NCI-H1417 (cell line): ENCODE measurements around the gene GADL1.

Experiments
- DNase-seq, 3 experiments: peaks; one replicate each; lab custom pipeline; 2025; lab: John Stamatoyannopoulos, UW

GADL1 gene, protein sequence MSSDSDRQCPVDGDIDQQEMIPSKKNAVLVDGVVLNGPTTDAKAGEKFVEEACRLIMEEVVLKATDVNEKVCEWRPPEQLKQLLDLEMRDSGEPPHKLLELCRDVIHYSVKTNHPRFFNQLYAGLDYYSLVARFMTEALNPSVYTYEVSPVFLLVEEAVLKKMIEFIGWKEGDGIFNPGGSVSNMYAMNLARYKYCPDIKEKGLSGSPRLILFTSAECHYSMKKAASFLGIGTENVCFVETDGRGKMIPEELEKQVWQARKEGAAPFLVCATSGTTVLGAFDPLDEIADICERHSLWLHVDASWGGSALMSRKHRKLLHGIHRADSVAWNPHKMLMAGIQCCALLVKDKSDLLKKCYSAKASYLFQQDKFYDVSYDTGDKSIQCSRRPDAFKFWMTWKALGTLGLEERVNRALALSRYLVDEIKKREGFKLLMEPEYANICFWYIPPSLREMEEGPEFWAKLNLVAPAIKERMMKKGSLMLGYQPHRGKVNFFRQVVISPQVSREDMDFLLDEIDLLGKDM

DNA sequence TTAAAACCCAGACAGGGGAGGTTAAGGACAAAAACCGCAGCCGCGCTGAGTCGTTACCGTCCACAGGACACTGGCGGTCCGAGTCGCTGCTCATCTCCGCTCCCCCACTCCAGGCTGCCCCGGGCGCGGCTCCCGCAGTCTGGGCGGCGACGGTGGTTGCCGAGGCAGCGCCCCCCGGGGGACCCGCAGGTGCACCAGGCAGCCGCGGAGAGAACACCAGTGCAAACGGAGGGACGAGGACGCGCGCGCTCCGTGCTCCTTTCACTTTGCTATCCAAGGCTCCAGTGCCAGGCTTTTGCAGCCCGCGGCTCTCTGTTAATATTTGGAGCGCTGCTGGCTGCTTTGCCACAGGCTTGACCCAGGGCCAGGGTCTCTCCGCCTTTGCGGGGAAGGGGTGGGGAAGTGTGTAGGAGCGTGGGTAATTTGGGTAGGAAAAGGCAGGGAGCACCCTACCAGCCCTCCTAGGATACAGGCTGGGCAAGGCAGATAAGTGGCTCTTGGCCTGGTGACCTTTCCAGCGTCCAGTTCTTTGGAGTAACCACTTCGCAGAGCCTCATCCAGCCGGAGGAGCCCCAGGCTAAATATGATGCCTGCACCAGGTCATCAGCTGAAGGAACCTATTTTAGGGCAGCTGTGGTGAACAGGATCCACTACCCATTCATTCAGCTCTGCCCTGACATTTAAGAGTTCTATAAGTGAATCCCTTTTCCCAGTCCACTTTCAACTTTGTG, at the start of gene GADL1:
TSS of gene GADL1 (minus strand) at position 141 of the 731 bp plus-strand sequence. CDS start at position 94, 47 bp downstream.
- DNase-seq: no peak

DNA sequence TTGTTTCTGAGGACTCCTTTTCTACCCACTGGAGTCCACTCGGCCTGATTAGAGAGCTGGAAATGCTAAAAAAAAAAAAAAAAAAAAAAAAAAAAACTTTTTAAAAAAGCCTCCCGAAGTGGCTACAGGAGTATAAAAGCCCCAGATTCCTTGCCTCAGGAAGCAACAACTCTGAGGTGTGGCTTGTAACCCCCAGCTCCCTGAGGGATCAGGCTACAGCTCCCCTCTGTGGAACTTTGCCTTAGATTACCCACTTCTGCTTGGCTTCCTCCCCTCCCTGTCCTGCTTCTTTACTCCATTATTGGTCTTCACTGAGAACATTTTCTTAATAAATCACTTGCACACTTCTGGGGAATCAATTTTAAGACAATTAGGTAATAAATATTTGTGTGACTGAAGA, 49.7 kb upstream of the GADL1 start:
- no peak for DNase-seq

DNA sequence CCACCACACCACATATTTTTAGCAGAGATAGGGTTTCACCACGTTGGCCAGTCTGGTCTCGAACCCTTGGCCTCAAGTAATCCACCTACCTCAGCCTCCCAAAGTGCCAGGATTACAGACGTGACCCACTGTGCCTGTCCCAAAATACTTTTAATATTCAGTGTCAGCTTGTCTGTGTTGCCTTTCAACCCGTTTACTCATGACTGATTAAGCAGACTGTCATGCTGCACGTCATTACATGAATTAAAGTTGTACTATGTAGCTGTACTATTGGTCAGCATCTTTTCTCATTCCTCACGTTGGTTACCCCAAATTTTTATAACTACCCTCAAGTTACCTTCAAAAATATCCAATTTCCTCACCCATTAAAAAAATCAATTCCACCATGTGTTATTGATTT, 48.7 kb upstream of the GADL1 start:
- no peak for DNase-seq

- DNase-seq: no peak
Measured at GRCh38 chr3:30941342-30941741, 46.9 kb upstream of the GADL1 start.

DNA sequence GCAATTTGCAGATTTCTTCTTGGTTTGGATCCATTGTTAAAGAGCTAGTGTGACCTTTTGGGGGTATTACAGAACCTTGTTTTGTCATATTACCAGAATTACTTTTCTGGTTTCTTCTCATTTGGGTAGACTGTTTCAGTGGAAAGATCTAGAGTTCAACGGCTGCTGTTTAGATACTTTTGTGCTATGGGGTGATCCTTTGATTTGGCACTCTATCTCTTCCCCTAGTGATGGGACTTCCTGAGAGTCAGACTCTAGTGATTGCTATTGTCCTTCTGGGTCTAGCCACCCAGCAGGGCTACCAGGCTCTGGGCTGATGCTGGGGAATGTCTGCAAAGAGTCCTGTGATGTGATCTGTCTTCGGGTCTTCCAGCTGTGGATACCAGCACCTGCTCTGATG, 46.3 kb upstream of the GADL1 start:
- DNase-seq: no peak

GRCh38 chr3:30934208-30934550, 39.7 kb upstream of the GADL1 start:
- peak in 2 of 3 experiments; percentile 58 to 84 for DNase-seq

DNA sequence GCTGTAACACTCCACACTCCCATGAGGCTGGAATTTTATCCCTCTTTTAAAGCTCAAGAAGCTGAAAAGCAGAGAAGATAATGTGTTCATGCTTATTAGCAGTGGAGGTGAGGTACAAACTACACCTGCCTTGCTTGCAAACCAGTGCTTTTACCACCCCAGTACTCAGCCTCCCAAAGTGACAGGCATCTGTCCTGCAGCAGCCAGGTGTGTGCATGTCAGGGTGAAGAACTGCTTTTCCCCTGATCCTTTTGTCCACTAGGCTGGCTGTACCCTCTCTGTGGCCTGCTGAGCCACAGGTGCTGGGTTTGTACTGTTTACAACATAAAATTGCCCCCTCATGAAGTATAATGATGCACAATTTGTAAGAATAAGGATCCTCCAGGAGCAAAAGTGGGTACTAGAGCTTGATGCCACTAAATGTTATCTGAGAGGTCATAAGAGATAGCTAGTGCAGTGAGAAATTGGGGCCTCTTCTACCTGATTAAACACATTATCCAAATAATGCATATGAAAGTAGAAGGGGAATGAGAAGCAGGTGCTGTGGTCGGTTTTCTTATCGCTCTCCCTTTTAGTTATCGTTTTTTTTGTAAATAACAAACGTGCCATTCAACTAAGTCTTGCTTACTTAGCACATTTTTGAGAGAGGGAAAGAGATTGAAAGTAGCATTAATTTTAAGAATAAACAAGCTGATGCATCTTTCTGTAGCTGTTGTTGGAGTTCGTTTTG, 39.2 kb upstream of the GADL1 start:
- DNase-seq: peak; percentile 4 to 84 (median 69)

- peak in 1 of 3 experiments; percentile 3 for DNase-seq
Measured at GRCh38 chr3:30932513-30933098, 38.1 kb upstream of the GADL1 start.

GRCh38 chr3:30924763-30925162, 30.3 kb upstream of the GADL1 start:
- no peak for DNase-seq

GRCh38 chr3:30919564-30919963, 25.1 kb upstream of the GADL1 start:
- DNase-seq: no peak

DNA sequence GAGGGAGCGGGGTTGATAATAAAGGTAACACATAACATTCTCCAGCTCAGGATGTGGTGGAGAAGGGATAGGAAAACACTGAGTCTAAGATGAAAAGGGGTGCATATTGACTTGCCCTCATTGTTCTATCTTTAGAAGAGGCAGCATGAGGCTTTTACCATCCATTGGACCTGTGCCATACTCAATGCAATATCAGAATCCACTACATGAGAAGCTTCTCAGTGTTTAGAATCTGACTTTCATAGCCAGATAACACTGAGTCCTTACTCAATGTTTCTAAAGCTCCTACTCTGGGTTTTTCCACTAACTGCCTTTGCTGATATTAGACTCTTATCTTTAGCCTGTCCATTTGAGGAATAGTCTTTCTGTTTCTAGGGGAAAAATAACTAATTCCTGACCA, 24.3 kb upstream of the GADL1 start:
- no peak for DNase-seq

- DNase-seq: no peak
Measured at GRCh38 chr3:30915782-30916181, 21.3 kb upstream of the GADL1 start.

DNA sequence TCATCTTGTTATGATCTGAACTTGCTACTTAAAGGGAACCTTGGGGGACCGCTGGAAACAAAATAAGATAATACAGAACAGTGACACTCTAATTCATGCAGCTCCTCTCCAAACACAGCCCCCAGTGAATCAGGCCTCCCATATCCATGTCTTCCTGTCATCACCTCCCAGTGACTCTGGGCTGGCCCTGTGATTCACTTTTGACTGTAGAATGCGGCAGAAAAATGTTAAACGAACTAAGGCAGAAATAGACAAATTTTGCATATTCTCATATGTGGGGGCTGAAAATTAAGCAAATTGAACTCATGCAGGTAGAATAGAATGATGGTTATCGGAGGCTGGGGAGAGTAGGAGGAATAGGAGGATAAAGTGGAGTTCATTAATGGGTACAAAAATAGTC, 20.2 kb upstream of the GADL1 start:
- DNase-seq: no peak

- no peak for DNase-seq
Measured at GRCh38 chr3:30913176-30913575, 18.7 kb upstream of the GADL1 start.

GRCh38 chr3:30912301-30912700, 17.8 kb upstream of the GADL1 start:
- DNase-seq: no peak

DNA sequence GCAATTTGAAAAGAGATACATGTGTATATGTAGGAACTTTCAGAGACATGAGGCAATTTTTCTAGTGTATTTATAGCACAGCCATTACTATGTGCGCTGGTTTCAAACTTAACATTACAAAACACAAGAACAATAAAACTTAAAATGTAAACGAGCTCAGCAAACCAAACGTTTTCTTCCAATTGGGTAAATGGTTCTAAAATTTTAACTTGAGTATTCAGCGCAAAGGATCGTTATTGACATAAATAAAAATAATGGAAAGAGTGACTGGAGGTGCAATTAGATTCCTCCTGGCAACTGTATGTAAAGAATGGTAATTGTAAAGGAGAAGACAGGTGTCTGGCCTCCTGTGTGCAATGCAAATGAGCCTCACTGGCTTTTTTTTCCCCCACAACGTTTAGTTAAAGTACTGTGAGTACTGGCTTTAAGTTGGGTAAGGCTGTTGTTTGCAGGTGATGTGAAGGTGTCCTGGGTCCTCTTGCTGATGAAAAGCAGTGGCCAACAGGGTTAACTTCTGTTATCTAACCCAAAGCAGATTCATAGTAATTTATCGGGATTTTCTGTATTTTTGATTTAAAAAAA, 14.1 kb upstream of the GADL1 start:
- DNase-seq: peak in 2 of 3 experiments; percentile 34 to 82

DNA sequence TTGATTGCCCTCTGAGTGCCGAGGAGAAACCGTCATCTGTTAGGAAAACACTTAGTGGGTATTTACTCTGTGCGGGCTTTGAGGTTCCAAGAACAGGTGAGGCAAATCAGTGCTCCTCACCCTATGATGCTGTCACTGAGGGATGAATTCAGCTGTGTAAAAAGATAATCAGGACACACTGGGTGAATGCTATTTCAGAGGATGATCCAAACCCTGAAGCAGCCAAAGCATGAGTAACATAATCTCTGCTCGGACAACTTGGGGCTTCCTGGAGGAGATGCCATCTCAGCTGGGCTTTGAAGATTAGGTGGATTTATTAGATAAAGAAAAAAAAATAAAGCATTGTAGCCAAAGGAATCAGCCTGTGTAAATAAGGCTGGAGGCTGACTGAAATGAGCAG, 10.5 kb upstream of the GADL1 start:
- peak in 1 of 3 experiments; percentile 6 for DNase-seq

DNA sequence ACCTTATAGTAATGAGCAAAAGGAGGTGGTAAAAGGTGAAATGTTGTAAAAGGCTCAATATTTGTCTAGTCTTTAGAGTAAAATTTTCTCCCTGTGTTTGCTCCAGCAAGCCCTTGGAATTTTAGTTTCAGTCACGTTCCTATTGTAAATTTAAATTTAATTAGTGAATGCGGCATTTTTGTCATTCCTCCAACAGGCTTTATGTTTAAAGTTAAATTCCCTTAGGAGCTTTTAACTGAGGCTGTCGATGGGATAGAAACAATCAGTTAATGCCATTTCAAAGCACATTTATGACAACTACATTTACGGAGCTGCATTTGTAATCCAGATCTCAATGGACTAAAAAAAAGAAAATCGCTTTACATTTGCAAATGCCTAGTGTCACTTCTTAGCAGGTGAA, 868 bp upstream of the GADL1 start:
- DNase-seq: no peak

DNA sequence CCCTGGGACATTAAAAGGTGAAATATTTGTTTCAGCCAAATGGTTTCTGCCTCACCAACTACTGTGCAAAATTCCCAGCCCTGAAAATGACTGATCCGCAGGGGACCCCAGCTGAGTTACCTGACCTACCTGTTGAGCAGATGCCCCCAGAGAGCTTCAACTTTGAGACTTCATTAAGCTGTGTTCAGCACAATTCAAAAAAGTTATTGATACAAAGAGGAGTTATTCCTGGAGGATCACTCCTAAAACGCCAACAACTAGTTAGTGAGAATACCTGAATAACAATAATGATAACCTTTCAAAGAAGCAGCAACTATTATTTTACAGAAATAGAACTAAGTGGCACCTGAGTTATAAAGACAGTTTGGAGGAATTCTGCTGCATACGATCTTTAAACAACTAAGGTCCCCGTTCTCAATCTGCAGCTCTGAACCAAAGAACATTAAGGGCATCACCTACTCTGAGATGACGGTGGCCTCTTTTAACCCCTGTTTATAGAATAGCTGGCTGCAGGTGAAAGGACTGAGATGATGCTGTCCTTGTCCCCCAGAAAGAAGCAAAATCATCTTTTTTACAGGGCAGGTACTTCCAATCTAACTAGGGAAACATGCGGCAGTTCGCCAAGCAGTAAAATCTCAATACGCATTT, 659 bp downstream of the GADL1 start:
- no peak for DNase-seq

DNA sequence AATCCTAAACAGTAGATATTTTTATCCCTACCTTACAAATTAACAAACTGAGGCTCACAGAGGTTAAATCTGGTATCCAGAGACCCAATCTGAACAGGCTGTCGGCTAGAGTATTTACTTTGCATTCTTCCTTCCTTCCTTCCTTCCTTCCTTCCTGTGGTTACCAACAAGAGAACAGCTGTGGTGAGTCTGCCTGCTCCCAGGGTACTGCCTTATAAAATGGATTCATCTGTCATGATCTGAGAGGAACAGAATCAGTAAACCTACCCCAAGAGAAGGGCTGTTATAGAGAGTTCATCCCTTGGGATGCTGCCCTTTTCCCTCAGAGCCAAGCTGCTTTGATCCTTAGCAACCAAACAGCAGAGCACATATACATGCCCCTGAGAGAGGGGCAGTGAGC, 3.6 kb downstream of the GADL1 start:
- DNase-seq: no peak

DNA sequence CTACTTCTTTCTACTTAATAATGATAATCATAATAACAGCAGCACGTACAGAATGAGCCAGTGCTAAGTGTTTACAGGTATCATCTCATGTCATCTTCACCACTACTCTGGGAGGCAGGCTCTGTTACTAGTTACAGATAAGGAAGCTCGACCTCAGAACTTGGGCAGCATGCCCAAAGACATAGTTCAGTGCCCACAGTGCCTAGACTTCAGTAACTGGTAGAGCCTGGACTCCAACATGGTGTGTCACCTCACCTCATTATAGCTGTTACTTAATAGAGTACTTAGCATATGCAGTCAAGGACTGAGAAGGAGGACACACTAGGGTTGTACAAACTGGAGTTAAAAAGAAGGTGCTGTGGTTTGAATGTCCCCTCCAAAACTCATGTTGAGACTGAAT, 7.6 kb downstream of the GADL1 start:
- DNase-seq: no peak
